Measurements from ENCODE around the gene RIN3.

- TF ChIP-seq CTCF (conservative IDR thresholded peaks at IDR 0.05; ENCODE audit: low read depth, low read length) (no peak), EZH2 (IDR thresholded peaks at IDR 0.05; ENCODE audit: low read length, unreplicated experiment) (no peak), EZH2phosphoT487 (IDR thresholded peaks at IDR 0.05; ENCODE audit: borderline replicate concordance, low read length) (no peak)
These were observed 65.8 kb downstream of the RIN3 start for GRCh38 chr14:92579244-92579936.

All from PC-3 (cell line).